ENCODE results near the gene SRPK2. TPM values are rescaled to one million over a fixed set of nuclear protein-coding genes. Genes with fewer than 3 reads are reported as not detected.

SRPK2 gene
- polyA plus RNA-seq, 1 of the 3 experiments (the other 2 are of a cell fraction): 15.4 TPM

DNA sequence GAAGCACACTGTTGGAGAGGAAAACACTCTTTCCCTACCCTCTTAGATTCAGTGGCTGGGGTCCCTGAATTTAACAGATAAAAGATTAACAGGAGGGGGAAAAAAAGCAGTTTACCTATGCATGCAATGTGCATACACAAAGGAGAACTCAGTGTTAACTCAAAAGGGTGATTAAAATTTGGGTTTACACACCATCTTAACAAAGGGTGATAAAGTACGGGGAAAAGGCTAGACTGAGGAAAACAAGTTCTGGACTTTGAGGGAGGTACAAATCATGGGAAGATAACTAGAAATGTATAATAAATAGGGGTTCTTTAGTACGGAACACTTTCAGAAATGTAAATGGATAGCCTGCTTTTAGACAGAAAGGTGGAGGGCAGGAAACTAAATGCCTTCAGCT, 83.1 kb downstream of the SRPK2 start:
- Histone ChIP-seq H3K9ac (no peak overlapping the region), H3K36me3 (replicated peaks in 1 of 2; ENCODE audit: control insufficient read depth in 1 of 2, insufficient read depth in 2 of 2, low read length in 1 of 2) (peaks cover 0 to 3% of the 10 kb centered on the region in 2 experiments), H3K27ac (ENCODE audit: low read depth in 2 of 2, low read length in 1 of 2) (no peak overlapping the region), H3K79me2 (ENCODE audit: insufficient read depth) (peaks cover 96% of the 10 kb centered on the region), H3K4me1 (ENCODE audit: control insufficient read depth in 1 of 2, insufficient read depth in 2 of 2, low read depth in 1 of 2, low read length in 1 of 2) (peaks cover 5 to 13% of the 10 kb centered on the region in 2 experiments; a peak in 3 of 4 replicates), H4K20me1 (ENCODE audit: insufficient read depth) (peaks cover 72% of the 10 kb centered on the region), H3K9me3 (no peaks in the 10 kb centered on the region), H3K27me3 (ENCODE audit: insufficient read depth) (no peaks in the 10 kb centered on the region), H2AFZ (ENCODE audit: low read depth) (no peak overlapping the region), H3K4me2 (no peak overlapping the region), H3K4me3 (ENCODE audit: low read depth in 2 of 2, low read length in 1 of 2) (no peak overlapping the region), H3K9me2 (no peaks in the 10 kb centered on the region), H3F3A (replicated peaks; ENCODE audit: insufficient read depth) (peaks cover 13% of the 10 kb centered on the region)
- TF ChIP-seq RXRA (IDR thresholded peaks at IDR 0.05; ENCODE audit: borderline replicate concordance, low read depth): no peak
- TF ChIP-seq, protein P1, sequence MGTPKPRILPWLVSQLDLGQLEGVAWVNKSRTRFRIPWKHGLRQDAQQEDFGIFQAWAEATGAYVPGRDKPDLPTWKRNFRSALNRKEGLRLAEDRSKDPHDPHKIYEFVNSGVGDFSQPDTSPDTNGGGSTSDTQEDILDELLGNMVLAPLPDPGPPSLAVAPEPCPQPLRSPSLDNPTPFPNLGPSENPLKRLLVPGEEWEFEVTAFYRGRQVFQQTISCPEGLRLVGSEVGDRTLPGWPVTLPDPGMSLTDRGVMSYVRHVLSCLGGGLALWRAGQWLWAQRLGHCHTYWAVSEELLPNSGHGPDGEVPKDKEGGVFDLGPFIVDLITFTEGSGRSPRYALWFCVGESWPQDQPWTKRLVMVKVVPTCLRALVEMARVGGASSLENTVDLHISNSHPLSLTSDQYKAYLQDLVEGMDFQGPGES (IDR thresholded peaks at IDR 0.05; ENCODE audit: low read depth, low read length): no peak
- TF ChIP-seq, protein P2, sequence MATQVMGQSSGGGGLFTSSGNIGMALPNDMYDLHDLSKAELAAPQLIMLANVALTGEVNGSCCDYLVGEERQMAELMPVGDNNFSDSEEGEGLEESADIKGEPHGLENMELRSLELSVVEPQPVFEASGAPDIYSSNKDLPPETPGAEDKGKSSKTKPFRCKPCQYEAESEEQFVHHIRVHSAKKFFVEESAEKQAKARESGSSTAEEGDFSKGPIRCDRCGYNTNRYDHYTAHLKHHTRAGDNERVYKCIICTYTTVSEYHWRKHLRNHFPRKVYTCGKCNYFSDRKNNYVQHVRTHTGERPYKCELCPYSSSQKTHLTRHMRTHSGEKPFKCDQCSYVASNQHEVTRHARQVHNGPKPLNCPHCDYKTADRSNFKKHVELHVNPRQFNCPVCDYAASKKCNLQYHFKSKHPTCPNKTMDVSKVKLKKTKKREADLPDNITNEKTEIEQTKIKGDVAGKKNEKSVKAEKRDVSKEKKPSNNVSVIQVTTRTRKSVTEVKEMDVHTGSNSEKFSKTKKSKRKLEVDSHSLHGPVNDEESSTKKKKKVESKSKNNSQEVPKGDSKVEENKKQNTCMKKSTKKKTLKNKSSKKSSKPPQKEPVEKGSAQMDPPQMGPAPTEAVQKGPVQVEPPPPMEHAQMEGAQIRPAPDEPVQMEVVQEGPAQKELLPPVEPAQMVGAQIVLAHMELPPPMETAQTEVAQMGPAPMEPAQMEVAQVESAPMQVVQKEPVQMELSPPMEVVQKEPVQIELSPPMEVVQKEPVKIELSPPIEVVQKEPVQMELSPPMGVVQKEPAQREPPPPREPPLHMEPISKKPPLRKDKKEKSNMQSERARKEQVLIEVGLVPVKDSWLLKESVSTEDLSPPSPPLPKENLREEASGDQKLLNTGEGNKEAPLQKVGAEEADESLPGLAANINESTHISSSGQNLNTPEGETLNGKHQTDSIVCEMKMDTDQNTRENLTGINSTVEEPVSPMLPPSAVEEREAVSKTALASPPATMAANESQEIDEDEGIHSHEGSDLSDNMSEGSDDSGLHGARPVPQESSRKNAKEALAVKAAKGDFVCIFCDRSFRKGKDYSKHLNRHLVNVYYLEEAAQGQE (IDR thresholded peaks at IDR 0.05; ENCODE audit: low read depth, low read length): no peak
- no peak for TF ChIP-seq FOXM1 (IDR thresholded peaks at IDR 0.05; ENCODE audit: low read depth)
- TF ChIP-seq, protein P3, sequence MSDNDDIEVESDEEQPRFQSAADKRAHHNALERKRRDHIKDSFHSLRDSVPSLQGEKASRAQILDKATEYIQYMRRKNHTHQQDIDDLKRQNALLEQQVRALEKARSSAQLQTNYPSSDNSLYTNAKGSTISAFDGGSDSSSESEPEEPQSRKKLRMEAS (IDR thresholded peaks at IDR 0.05; ENCODE audit: low read depth): no peak
- no peak for TF ChIP-seq ELF1 (IDR thresholded peaks at IDR 0.05)
- TF ChIP-seq FOXJ3 (CRISPR knock-in tag; IDR thresholded peaks at IDR 0.05): no peak
- TF ChIP-seq TCF12 (IDR thresholded peaks at IDR 0.05): no peak
- TF ChIP-seq MEF2A (IDR thresholded peaks at IDR 0.05; ENCODE audit: borderline replicate concordance, low read depth): no peak
- TF ChIP-seq, protein P4, sequence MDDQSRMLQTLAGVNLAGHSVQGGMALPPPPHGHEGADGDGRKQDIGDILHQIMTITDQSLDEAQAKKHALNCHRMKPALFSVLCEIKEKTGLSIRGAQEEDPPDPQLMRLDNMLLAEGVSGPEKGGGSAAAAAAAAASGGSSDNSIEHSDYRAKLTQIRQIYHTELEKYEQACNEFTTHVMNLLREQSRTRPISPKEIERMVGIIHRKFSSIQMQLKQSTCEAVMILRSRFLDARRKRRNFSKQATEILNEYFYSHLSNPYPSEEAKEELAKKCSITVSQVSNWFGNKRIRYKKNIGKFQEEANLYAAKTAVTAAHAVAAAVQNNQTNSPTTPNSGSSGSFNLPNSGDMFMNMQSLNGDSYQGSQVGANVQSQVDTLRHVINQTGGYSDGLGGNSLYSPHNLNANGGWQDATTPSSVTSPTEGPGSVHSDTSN (IDR thresholded peaks at IDR 0.05): no peak
- TF ChIP-seq CHD2 (IDR thresholded peaks at IDR 0.05; ENCODE audit: low read length, partially characterized antibody): no peak
- TF ChIP-seq RAD21 (IDR thresholded peaks at IDR 0.05; ENCODE audit: low read length): no peak
- no peak for TF ChIP-seq YY1 (IDR thresholded peaks at IDR 0.05; ENCODE audit: low read depth)
- no peak for TF ChIP-seq GATA2 (CRISPR knock-in tag; IDR thresholded peaks at IDR 0.05)
- no peak for TF ChIP-seq POLR2AphosphoS5 (IDR thresholded peaks at IDR 0.05; ENCODE audit: low read depth, low read length)
- POLR2A ChIA-PET: no interaction called here
- no peak for DNase-seq
- 98% methylated on average over 2 of the region's 2 CpGs for WGBS (ENCODE audit: low lambda C conversion rate)
- CTCF ChIA-PET: no interaction called here

All from SK-N-SH (cell line).